Measurements from ENCODE around the gene MOK. TPM values are rescaled to one million over a fixed set of nuclear protein-coding genes. Genes with fewer than 3 reads are reported as not detected.

MOK gene
- polyA plus RNA-seq, 4 donors, result 25.1 to 29.6 (median 27.2) TPM

GRCh38 chr14:102209224-102209966 is 95.6 kb downstream of the MOK start:
- peak in 3 of 4 donors; percentile 36 to 61 (median 40) for DNase-seq (ENCODE audit: low read depth in 4 of 4, low spot score in 3 of 4)

- DNase-seq (ENCODE audit: low read depth in 4 of 4, low spot score in 3 of 4), result no peak
Observed at GRCh38 chr14:102208741-102209140, 96.2 kb downstream of the MOK start.

- DNase-seq (ENCODE audit: low read depth in 4 of 4, low spot score in 3 of 4), result no peak
Observed at GRCh38 chr14:102207831-102208365, 97.1 kb downstream of the MOK start.

- no peak for DNase-seq (ENCODE audit: low read depth in 4 of 4, low spot score in 3 of 4)
Observed at GRCh38 chr14:102206918-102207317, 98.0 kb downstream of the MOK start.

GRCh38 chr14:102205560-102205959 is 99.4 kb downstream of the MOK start:
- no peak for DNase-seq (ENCODE audit: low read depth in 4 of 4, low spot score in 3 of 4)

GRCh38 chr14:102203382-102203781 is 101.6 kb downstream of the MOK start:
- DNase-seq (ENCODE audit: low read depth in 4 of 4, low spot score in 3 of 4), result no peak

GRCh38 chr14:102202944-102203343 is 102.0 kb downstream of the MOK start:
- DNase-seq (ENCODE audit: low read depth in 4 of 4, low spot score in 3 of 4), result no peak

- DNase-seq (ENCODE audit: low read depth in 4 of 4, low spot score in 3 of 4), result no peak
Observed at GRCh38 chr14:102201776-102202175, 103.2 kb downstream of the MOK start.

GRCh38 chr14:102201353-102201738 is 103.6 kb downstream of the MOK start:
- DNase-seq (ENCODE audit: low read depth in 4 of 4, low spot score in 3 of 4), result no peak

- no peak for DNase-seq (ENCODE audit: low read depth in 4 of 4, low spot score in 3 of 4)
Observed at GRCh38 chr14:102200690-102201352, 104.1 kb downstream of the MOK start.

- DNase-seq (ENCODE audit: low read depth in 4 of 4, low spot score in 3 of 4), result no peak
Observed at GRCh38 chr14:102197317-102197853, 107.6 kb downstream of the MOK start.

- no peak for DNase-seq (ENCODE audit: low read depth in 4 of 4, low spot score in 3 of 4)
Observed at GRCh38 chr14:102196902-102197230, 108.1 kb downstream of the MOK start.

- no peak for DNase-seq (ENCODE audit: low read depth in 4 of 4, low spot score in 3 of 4)
Observed at GRCh38 chr14:102196039-102196901, 108.7 kb downstream of the MOK start.

- no peak for DNase-seq (ENCODE audit: low read depth in 4 of 4, low spot score in 3 of 4)
Observed at GRCh38 chr14:102195446-102195845, 109.5 kb downstream of the MOK start.

GRCh38 chr14:102194856-102195255 is 110.1 kb downstream of the MOK start:
- DNase-seq (ENCODE audit: low read depth in 4 of 4, low spot score in 3 of 4), result no peak

- DNase-seq (ENCODE audit: low read depth in 4 of 4, low spot score in 3 of 4), result no peak
Observed at GRCh38 chr14:102192840-102193502, 112.0 kb downstream of the MOK start.

GRCh38 chr14:102189874-102190273 is 115.1 kb downstream of the MOK start:
- no peak for DNase-seq (ENCODE audit: low read depth in 4 of 4, low spot score in 3 of 4)

- no peak for DNase-seq (ENCODE audit: low read depth in 4 of 4, low spot score in 3 of 4)
Observed at GRCh38 chr14:102188187-102188586, 116.8 kb downstream of the MOK start.

GRCh38 chr14:102187568-102188001 is 117.4 kb downstream of the MOK start:
- no peak for DNase-seq (ENCODE audit: low read depth in 4 of 4, low spot score in 3 of 4)

GRCh38 chr14:102187044-102187443 is 117.9 kb downstream of the MOK start:
- no peak for DNase-seq (ENCODE audit: low read depth in 4 of 4, low spot score in 3 of 4)

Measured in right renal pelvis (tissue), 4 donors.